Measurements from ENCODE around the gene MCM5.
"Not testable (repeated sequence)": the region's sequence is repeated elsewhere in the genome, so short reads cannot be mapped to it uniquely, and the experiment has no call there.

Gene MCM5

DNA sequence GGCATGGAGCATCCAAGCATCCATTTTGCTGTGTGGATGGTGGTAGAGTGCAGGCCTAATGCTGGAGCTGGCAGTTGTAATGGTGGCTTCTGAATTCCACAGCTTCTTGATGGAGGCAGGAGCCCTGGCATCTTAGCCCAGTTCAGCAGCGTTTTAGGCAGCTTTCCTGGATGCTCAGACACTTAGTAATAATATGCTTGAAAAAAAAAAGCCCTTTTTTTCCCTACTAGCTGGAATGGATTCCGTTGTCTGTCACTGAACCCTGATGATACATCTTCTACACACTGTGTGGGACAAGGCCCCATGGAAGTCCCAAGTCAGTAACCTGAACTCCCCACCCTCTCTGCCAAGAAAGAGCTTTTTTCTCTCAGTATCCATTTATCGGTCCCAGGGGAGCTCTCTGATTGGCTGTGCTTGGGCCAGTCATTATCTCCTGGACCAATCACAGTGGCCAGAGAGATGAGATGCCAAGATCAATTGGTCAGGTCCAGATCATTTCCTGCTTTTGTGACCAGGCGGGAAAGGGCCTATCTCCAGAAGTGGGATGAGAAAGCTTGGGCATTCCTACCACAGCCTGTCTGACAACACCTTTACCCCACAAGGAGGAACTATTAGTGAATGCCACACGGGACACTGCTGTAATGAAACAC, 34.2 kb downstream of the MCM5 start:
- DNase-seq: no peak

DNA sequence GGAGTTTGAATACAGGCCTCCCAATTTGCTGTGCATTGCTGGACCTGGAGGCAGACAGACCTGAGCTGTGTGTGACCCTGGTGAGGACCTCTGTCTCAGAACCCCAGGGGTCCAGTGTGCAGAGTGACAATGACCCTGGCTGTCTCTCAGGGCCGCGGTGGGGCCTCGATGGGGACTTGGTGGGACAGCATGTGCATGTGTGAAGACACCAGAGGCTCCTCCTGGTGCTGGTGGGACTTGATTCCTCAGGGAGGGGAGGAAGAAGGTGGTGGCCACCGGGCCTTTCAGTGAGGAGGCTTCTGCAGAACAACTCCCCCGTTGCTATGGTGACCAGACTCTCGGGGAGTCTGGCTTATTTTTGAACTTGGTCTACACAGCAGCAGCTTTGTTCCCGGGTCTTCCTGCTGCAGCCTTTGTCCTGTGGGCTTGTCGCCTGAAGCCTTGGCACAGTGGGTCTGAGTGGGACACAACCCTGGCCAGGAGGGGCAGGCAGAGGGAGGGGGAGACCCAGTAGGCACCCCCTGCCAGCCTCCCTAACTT, 35.3 kb downstream of the MCM5 start:
- DNase-seq: no peak

DNA sequence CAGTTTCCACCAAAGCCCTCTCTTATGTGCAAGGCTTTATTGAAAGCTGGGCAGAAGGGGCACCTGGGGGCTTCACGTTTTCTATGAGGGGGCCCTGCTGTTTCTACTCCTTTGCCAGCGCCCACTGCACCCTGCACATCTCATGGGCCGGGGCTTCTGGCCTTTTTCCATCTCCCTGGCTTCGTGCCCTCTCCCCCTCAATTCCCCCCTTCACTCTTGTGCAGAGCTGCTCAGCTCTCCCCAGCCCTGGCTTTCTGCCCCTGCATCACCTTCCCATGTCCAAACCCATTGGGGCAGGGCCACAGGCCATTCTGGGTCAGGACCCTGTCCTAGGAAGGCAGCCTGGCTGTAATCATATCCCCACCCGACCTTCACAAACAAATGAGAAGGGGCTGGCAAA, 36.5 kb downstream of the MCM5 start:
- no peak for DNase-seq

DNA sequence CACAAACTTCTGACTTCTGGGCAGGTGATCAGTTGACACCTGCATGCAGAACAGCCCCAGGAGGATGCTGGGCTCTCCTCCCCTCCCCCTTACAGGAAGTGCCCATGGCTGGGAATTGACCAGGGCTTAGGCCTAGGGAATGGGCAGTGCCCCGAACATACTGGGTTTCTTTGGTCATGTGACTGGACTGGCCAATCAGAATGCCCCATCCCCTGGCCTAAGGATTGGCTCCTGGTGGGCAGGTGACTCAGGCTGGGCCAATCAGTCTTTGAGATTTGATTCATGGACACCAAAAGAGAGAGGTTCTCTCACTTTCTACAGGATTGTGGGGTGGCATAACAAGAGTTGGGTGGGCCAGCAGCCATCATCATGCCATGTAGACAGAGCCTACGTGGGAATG, 37.1 kb downstream of the MCM5 start:
- no peak for DNase-seq

DNA sequence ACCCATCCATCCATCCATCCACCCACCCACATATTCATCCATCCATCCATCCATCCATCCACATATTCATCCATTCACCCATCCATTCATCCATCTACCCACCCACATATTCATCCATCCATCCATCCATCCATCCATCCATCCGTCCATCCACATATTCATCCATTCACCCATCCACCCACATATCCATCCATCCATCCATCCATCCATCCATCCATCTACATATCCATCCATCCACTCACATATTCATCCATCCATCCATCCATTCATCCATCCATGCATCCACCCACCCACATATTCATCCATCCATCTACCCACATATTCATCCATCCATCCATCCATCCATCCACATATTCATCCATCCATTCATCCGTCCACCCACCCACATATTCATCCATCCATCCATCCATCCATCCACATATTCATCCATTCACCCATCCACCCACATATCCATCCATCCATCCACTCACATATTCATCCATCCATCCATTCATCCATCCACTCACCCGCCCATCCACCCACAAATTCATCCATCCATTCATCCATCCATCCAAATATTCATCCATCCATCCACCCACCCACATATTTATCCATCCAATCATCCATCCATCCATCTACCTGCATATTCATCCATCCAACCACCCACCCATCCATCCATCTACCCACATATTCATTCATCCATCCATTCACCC, 38.9 kb downstream of the MCM5 start:
- not testable (repeated sequence) for DNase-seq

DNA sequence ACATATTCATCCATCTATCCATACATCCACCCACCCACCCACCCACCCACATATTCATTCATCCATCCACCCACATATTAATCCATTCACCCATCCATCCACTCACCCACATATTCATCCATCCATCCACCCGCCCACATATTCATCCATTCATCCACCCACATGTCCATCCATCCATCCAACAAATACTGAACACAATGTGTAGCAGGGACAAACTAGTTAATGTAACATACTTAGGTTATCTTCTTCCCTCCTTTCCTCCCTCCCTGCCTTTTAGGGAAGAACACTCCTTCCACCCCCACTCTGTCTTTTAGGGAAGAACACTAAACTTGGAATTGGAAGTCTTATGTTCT, 39.4 kb downstream of the MCM5 start:
- DNase-seq: no peak

DNA sequence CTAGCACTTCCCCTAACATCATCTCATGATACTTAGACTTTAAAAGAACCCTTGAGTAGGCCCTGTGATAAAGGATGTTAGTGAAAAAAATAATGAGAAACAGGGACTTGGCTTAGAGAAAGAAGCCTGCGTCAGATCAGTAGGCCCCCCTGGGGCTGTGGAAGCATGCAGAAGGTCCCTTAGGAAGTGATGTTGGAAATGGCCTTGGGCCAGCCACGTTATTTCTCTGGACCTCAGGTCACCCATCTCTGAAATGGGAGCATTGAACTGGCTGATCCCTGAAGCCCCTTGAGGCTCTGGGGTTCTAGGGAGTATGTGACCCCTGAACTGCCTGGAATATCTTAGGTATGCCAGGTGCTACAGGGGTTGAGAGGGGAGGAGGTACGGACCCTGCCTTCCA, 40.2 kb downstream of the MCM5 start:
- DNase-seq: no peak

DNA sequence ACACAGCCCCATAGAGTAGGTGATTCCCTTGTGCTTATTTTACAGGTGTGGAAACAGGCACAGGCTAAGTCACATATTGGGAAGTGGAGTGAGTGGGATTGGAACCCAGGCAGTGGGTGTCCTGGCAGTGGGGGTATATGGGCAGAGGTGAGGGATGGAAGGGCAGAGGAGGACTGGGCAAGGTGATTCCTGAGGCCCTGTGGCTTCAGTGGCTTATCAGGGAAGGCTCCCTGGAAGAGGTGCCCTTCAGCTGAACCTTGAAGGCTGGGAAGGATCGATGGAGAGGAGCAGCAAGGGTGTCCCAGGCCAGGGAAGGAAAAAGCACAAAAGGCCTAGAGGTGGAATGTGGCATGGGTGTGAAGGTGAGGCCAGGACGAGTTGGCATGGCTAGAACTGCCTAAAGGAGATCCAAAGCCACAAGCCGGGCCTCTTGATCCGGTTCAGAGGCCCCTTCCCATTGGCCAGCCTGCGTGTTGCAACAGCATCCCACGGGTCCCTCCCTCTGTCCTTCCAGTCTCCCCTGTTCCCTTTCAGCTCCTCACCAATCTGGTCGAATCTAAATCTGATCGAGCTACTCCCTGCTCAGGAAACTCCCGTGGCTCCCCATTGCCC, 41.7 kb downstream of the MCM5 start:
- DNase-seq: no peak

DNA sequence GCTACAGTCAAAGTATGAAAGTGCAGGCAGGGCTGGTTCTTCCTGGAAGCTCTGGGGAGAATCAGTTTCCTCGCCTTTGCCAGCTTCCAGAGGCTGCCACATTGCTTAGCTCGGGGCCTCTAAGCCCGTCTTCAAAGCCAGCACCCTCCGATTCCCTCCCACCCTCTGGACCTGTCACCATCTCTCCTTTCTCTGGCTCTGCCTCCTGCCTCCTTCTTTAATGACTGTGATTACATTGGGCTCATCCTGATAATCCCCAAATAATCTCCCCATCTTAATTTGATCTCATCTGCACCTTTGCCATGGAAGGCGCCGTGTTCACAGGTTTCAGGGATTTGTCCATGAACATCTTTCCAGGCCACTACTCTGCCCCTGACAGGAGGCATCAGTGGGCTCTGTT, 42.5 kb downstream of the MCM5 start:
- no peak for DNase-seq

DNA sequence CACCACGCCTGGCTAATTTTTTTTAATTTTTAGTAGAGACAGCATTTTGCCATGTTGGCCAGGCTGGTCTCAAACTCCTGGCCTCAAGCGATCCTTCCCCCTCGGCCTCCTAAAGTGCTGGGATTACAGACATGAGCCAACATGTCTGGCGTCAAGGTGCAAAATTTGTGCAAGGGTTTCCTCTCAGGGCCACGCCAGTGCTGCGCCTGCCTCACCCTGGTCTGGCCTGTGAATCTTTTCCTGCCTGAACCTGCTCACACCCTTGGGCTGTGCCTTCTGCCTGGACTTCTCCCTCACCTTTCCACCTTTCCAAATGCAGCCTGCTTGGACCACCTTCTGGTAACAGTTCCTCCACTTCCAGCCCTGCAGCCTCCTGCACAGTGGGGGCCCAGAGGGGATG, 43.4 kb downstream of the MCM5 start:
- no peak for DNase-seq

DNA sequence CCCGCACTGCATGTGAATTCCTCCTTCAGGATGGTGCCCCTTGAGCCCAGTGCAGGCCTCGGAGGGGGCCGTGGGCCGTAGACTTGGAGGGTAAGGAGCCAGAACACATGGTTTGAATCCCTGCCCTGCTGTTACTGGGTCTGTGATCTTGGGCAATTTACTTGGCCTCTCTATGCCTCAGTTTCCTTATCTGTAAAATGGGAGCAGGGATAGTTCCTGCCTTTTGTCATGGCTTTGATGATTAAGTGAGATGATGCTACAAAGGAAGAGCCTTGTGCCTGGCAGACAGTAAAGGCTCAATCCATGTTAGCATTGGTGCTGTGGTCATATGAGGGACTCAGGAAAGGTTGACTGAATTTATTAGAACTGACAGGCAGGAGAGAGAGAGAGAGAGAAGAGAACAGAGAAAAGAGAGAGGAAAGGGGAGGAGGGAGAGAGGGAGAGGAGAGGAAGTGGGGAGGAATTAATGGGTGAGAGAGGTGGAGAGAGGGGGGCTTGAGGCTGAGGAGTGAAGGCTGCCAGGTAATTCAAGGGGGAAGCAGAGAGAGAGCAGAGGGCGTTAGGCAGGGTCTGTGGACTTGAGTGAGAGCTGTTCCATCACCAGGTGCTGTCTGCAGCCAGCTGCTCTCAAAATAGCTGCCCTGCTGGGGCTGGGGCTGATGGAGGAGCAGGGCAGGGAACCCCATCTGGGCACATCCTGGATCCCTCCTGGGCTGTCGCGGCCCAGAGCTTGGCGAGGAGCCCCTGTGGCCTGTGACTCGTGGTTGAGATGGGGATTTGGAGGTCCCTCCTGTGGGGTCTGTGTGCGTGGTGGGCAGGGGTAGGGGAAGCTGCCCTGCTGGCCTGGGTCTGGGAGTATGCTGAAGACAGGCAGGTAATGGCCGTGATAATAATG, 44.1 kb downstream of the MCM5 start:
- peak; percentile 69 for DNase-seq

DNA sequence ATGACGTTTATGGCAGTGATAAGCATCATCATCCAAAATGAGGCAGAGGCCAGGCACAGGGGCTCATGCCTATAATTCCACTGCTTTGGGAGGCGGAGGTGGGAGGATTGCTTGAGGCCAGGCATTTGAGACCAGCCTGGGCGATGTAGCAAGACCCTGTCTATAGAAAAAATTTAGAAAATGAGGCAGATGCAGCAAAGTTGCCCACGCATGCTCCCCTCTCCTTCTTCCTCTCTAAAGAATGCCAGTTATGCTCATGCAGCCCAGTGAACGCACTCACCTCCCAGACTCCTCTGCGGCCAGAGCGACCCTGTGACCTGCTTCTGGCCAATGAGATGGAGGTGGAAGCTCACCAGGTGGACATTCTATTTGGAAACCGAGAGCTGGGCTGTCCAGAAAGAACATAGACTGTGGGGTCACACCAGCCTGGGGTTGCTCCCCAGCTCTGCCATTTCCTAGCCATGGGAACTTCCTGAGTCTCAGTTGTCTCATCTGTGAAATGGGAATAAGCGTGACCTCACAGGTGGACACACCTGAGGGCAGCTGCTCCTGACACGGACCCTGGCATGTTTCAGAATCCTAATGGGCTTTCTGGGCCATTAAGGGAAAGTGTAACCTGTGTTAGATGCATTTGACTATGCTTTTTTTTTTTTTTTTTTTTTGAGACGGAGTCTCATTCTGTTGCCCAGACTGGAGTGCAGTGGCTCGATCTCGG, 44.9 kb downstream of the MCM5 start:
- DNase-seq: no peak

DNA sequence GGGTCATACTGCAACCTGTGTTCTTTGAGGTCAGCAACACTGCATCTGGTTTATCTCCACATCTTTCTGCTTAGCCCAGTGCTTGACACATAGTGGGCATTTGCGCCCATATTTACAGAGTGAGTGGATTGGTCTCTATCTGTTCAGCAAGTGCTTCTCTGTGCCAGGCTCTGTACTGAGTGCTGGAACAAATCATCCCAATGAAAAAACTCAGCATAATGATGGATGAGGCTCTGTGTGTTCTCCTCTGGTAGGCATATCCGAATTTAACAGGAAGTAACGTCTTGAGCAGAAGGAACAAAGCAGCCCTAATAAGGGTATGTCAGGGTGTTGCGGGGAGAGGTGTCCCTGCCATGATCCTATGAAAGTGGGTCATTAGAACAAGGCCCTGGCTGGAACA, 46.0 kb downstream of the MCM5 start:
- no peak for DNase-seq

DNA sequence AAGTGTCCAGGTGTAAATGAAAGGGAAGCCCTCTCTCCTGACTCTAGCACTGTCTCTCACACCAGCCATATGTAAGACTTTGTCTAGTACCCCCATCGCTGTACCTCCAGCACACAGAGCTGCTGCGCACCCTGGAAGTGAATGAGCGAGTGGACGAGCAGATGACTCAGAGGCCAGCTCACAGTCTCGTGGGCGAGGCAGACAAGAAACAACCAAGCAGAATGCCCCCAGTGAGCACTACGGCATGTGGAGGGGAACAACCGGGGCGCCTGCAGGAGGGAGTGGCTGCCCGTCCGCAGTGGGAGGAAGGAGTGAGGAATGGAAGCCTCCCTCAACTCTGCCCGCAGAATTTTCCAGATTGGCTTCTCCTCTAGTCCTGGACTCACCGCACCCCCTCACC, 46.4 kb downstream of the MCM5 start:
- DNase-seq: no peak

DNA sequence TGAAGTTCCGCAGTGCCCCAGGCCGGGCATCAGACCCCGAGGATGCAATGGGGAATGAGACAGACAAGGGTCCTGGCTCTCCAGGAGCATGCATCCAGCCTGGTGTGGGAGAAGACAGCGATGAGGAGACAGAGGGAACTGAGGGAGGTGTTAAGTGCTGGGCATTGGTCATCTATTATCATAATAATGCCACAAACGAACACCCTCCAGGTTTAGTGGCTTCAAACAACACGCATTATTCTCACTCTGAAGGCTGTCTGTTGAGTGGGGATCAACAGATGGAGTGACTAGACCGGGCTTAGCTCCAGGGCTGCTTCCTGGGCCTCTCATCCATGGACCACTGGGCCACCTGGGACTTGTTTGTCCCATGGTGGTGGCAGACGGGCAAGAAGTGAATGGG, 48.6 kb downstream of the MCM5 start:
- DNase-seq: no peak

DNA sequence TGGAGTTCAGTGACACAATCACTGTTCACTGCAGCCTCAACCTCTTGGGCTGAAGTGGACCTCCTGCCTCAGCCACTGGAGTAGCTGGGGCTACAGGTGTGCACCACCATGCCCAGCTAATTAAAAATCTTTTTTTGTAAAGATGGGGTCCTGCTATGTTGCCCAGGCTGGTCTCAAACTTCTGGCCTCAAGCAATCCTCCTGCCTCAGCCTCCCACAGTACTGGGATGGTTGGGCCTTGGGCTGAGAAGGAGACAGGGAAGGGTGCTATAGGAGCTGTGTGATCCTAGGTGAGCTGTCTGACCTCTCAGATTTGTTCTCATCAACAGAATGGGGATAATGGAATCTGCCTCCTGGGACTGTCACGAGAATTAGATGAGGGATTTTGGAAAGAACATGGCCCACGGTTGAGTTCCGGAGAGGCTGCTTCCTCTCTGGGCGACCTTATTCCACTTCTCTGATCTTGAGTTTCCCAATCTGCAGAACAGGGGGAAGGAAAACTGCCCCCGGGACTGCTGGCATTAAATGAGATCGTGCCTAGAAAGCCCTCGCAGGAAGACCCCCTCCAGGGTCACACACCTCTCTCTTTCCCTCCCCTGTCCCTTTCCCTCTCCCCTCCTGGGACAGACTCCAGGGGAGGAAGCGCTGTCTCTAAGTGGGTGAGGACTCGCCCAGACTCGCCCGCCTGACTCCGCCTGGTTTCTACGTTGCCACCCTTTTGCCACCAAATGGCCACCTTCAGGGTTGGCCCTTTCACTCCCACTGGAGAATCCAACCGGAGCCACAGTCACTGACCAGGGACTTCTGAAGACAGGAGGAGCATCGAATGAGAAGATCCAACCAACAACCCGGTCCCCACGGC, 50.1 kb downstream of the MCM5 start:
- no peak for DNase-seq

DNA sequence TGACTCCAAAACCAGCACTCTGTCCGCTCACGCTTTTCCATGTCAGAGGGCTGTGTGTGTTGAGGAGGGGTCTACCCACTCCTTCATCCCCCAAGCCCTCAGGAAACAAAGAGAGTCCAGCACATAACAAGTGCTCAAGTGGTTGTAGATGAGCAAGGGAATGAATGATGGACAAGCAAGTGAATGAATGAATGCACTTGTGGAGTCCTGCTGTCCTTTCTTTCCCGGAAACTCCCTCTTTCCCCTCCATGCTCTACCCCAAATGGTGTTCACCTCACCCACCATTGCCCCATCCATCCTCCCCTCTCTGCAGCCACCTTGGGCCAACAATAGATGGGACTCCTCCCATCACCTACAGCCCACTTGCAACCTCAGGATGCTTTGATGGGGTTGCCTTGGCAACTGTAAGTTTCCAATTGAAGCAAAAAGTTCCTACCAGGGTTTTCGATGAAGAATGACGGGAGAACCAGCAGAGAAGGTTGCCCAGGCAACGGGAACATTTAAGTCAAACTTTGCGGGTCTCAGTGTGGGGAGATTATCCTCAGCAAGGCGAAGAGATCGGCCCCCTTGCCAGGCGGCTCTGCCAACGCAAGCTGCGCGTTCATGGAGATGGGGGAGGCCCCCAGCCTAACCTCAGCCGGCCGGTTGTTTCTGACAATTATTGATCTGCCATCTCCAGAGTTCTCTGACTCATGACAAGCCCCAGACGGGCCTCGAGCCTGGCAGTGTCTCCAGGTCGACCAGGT, 51.1 kb downstream of the MCM5 start:
- DNase-seq: no peak

DNA sequence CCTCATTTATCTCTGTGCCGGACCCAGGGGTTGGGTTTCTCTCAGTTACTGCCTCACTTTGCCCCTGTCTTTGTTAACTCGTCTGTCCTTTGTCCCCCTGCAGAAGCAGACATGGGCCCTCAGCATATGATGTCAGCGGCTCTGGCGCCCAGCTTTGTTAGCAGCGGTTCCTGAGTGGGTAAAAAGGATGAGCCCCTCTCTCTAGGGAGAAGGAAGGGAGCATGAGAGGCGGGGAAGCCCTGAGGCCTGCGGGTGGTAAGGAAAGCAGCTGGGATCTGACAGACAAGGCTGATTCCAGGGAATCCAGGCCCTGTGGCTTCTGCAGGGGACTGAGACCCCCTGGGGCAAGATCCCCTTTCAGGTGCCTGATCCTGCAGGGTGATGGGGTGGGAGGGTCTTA, 51.7 kb downstream of the MCM5 start:
- peak; percentile 55 for DNase-seq

DNA sequence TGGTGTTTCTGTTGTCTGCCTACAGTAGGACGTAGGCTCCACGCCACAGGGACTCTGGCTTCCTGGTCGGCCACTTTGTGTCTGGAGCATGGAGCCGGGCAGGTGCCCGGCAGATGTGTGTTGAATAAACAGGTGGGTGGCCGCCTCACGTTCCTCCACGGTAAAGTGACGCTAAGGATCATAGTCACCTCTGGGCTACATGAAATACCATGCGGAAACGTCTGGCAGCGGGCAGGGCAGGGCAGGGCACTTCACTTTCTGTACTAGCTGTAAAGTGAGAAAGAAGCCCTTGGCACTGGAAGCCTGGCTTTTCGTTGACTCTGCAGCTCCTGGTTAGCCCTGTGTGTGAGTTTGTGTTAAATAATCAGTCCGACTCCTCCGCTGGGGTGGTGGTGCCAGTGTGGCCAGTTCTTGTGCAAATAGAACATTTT, 52.4 kb downstream of the MCM5 start:
- DNase-seq: no peak

DNA sequence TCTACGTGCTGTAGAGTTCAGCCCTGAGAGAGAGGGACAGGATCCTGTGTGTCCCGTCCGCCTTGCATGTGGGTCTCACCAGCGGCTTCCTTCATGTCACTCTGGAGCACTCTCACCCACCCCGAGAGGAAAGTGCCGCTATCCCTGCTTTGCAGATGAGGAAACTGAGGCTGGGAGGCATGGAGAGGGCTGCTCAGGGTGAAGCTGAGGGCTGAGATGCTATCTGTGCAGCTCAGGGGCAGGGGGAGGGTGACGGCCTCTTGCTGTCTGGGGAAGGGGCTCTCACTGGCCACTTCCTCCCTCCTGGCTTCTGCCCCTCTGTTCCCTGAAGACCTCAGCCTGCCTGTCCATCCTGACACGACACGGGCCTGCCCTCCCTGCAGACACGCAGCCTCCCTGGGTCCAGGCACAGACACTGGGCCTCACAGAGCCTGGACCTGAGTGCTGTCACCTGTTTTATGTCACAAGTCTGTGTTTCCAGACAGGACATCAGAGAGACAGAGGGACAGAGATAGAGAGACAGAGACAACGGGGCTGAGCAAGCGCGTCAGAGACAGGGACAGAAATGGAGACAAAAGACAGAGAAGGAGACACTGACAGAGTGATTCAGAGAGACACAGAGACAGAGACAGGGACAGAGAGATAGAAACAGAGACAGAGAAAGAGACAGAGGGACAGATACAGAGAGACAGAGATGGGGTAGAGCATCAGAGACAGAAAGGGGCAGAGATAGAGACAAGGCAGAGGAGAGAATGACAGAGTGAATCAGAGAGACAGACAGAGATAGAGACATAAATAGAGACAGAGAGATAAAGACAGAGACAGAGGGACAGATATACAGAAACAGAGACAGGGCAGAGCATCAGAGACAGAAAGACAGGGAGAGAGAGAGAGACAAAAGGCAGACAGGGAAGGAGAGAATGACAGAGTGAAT, 53.1 kb downstream of the MCM5 start:
- no peak for DNase-seq
